K562 (cell line): ENCODE data around the gene CRABP2. TPM values are rescaled to one million over a fixed set of nuclear protein-coding genes. Genes with fewer than 3 reads are reported as not detected.

Experiments used
- ATF1 ChIP-seq, 2 experiments: fragments of 450-650 bp in 1 of 2; IDR thresholded peaks; 2 replicates each; pipeline ENCODE4 v1.6.1; 2016; ENCODE audit warnings: missing compliant biosample characterization in 1 of 2, missing genetic modification characterization in 1 of 2
- CXXC5 ChIP-seq: fragments of 250-450 bp; sonication (Bioruptor Pico); IDR thresholded peaks from 2 replicates; pipeline ENCODE4 v1.8.0; 2022; ENCODE audit warnings: inconsistent platforms, mild to moderate bottlenecking, moderate library complexity
- HNRNPUL1 ChIP-seq: fragments of 200-400 bp; formaldehyde crosslinking; IDR thresholded peaks from 2 replicates; pipeline ENCODE4 v1.6.1; 2017; ENCODE audit warnings: low read length
- OTX1 ChIP-seq: fragments of 450-650 bp; formaldehyde crosslinking; IDR thresholded peaks from 2 replicates; pipeline ENCODE4 v1.4.0; 2022; ENCODE audit warnings: mild to moderate bottlenecking
- RBBP5 ChIP-seq: fragments of 200-600 bp; sonication (generic); IDR thresholded peaks from 2 replicates; pipeline ENCODE4 v1.6.1; 2012; ENCODE audit warnings: borderline replicate concordance, mild to moderate bottlenecking, low read length, control low read depth, inconsistent platforms; ENCODE audit not compliant: insufficient read depth, poor library complexity, severe bottlenecking
- SMARCA4 ChIP-seq: fragments of 450-650 bp; IDR thresholded peaks from 2 replicates; pipeline ENCODE4 v1.6.1; 2016
- ZBTB1 ChIP-seq: sonication (generic); formaldehyde crosslinking; IDR thresholded peaks from 2 replicates; pipeline ENCODE4 v1.8.1; 2023; ENCODE audit warnings: missing genetic modification reagents, low read depth, mild to moderate bottlenecking, borderline replicate concordance
- ZFX ChIP-seq: sonication (generic); formaldehyde crosslinking; IDR thresholded peaks from 2 replicates; pipeline ENCODE4 v1.8.0; 2022; ENCODE audit warnings: mild to moderate bottlenecking, missing genetic modification reagents, moderate library complexity
- ZNF121 ChIP-seq: sonication (generic); formaldehyde crosslinking; conservative IDR thresholded peaks from 2 replicates; pipeline ENCODE4 v1.8.0; 2022; ENCODE audit warnings: missing genetic modification reagents
- ZNF507 ChIP-seq: conservative IDR thresholded peaks from 2 replicates; pipeline ENCODE4 v1.6.1; 2017; ENCODE audit warnings: missing genetic modification characterization, missing compliant biosample characterization
- ZNF699 ChIP-seq: fragments of 250-450 bp; sonication (Bioruptor Pico); IDR thresholded peaks from 2 replicates; pipeline ENCODE4 v1.8.0; 2021; ENCODE audit warnings: mild to moderate bottlenecking, moderate library complexity; ENCODE audit not compliant: insufficient replicate concordance
- polyA plus RNA-seq, 8 experiments: library from polyadenylated mRNA; depleted of rRNA in 4 of 8; stranded (reverse) in 5 of 8; unstranded in 3 of 8; fragments of >200 nt; fragmentation: Nextera tagmentation in 2 of 8; fragmentation: Illumina TruSeq in 1 of 8; extraction: Ambion mirVana in 2 of 8; extraction: Trizol in 1 of 8; gene quantifications; 2 replicates each; pipeline versions ENCODE4 v1.2.1 to v1.2.3, GENCODE V29; 2011 to 2014; ENCODE audit warnings: inconsistent platforms in 1 of 8, missing spikeins in 1 of 8
- total RNA-seq, 7 experiments: library from RNA; depleted of rRNA in 6 of 7; stranded (reverse); fragments of >200 nt in 6 of 7; fragmentation: Illumina TruSeq in 2 of 7; extraction: Trizol in 2 of 7; gene quantifications; 2 replicates each; pipeline versions ENCODE4 v1.2.1 to v1.2.3, GENCODE V29; 2011 to 2021; ENCODE audit warnings: low replicate concordance in 1 of 7
- TF ChIP-seq, protein P1 (sequence below): fragments of 450-650 bp; IDR thresholded peaks from 2 replicates; pipeline ENCODE4 v1.6.1; 2016; ENCODE audit warnings: mild to moderate bottlenecking, moderate library complexity
- TF ChIP-seq, protein P2 (sequence below): IDR thresholded peaks from 2 replicates; pipeline ENCODE4 v1.6.1; 2016; ENCODE audit warnings: missing genetic modification characterization, missing compliant biosample characterization
- TF ChIP-seq, protein P3 (sequence below): sonication (generic); formaldehyde crosslinking; IDR thresholded peaks from 2 replicates; pipeline ENCODE4 v1.8.0; 2022; ENCODE audit warnings: missing genetic modification reagents, mild to moderate bottlenecking, moderate library complexity, borderline replicate concordance

CRABP2 gene
- total and polyA plus RNA-seq, 9 of the 15 experiments (the other 6 are each of a cell fraction or from before 2014, with no cell fraction given) = 0.30 to 2.5 (median 0.82) TPM

DNA sequence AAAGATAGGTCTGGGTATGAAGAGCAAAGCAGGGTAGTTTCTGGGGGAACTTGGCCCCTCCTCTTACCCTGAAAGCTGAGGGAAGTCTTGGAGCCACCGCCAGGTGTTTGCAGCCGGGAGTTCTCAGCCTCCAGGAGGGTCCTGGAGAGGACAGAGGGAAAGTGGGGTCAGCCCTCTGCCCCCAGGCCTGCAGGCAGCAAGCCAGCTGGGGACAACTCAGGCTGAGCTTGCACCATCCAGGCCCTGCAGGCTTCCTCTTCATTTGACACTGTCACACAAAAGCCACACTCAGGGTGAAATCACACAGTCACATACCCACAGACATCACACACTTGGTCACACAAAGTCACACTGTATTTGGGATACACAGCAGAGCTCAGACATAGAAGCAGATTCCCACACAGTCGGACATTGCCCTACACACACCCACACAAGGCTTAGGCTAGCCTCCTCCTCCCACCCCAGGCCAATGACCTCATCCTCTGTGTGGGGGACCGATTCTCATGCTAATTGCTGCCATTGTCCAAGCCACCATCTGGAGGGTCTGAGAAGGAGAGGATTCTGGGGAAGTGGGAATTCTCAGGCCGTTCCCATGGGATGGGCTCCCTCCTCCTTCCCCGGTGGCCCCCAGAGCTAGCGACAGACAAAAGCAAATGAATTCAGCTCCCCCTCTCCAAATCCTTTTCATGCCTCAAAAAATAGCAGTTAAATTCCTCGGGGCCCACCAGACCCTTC is 31.8 kb downstream of the CRABP2 start (continued):
- TF ChIP-seq, protein P1, sequence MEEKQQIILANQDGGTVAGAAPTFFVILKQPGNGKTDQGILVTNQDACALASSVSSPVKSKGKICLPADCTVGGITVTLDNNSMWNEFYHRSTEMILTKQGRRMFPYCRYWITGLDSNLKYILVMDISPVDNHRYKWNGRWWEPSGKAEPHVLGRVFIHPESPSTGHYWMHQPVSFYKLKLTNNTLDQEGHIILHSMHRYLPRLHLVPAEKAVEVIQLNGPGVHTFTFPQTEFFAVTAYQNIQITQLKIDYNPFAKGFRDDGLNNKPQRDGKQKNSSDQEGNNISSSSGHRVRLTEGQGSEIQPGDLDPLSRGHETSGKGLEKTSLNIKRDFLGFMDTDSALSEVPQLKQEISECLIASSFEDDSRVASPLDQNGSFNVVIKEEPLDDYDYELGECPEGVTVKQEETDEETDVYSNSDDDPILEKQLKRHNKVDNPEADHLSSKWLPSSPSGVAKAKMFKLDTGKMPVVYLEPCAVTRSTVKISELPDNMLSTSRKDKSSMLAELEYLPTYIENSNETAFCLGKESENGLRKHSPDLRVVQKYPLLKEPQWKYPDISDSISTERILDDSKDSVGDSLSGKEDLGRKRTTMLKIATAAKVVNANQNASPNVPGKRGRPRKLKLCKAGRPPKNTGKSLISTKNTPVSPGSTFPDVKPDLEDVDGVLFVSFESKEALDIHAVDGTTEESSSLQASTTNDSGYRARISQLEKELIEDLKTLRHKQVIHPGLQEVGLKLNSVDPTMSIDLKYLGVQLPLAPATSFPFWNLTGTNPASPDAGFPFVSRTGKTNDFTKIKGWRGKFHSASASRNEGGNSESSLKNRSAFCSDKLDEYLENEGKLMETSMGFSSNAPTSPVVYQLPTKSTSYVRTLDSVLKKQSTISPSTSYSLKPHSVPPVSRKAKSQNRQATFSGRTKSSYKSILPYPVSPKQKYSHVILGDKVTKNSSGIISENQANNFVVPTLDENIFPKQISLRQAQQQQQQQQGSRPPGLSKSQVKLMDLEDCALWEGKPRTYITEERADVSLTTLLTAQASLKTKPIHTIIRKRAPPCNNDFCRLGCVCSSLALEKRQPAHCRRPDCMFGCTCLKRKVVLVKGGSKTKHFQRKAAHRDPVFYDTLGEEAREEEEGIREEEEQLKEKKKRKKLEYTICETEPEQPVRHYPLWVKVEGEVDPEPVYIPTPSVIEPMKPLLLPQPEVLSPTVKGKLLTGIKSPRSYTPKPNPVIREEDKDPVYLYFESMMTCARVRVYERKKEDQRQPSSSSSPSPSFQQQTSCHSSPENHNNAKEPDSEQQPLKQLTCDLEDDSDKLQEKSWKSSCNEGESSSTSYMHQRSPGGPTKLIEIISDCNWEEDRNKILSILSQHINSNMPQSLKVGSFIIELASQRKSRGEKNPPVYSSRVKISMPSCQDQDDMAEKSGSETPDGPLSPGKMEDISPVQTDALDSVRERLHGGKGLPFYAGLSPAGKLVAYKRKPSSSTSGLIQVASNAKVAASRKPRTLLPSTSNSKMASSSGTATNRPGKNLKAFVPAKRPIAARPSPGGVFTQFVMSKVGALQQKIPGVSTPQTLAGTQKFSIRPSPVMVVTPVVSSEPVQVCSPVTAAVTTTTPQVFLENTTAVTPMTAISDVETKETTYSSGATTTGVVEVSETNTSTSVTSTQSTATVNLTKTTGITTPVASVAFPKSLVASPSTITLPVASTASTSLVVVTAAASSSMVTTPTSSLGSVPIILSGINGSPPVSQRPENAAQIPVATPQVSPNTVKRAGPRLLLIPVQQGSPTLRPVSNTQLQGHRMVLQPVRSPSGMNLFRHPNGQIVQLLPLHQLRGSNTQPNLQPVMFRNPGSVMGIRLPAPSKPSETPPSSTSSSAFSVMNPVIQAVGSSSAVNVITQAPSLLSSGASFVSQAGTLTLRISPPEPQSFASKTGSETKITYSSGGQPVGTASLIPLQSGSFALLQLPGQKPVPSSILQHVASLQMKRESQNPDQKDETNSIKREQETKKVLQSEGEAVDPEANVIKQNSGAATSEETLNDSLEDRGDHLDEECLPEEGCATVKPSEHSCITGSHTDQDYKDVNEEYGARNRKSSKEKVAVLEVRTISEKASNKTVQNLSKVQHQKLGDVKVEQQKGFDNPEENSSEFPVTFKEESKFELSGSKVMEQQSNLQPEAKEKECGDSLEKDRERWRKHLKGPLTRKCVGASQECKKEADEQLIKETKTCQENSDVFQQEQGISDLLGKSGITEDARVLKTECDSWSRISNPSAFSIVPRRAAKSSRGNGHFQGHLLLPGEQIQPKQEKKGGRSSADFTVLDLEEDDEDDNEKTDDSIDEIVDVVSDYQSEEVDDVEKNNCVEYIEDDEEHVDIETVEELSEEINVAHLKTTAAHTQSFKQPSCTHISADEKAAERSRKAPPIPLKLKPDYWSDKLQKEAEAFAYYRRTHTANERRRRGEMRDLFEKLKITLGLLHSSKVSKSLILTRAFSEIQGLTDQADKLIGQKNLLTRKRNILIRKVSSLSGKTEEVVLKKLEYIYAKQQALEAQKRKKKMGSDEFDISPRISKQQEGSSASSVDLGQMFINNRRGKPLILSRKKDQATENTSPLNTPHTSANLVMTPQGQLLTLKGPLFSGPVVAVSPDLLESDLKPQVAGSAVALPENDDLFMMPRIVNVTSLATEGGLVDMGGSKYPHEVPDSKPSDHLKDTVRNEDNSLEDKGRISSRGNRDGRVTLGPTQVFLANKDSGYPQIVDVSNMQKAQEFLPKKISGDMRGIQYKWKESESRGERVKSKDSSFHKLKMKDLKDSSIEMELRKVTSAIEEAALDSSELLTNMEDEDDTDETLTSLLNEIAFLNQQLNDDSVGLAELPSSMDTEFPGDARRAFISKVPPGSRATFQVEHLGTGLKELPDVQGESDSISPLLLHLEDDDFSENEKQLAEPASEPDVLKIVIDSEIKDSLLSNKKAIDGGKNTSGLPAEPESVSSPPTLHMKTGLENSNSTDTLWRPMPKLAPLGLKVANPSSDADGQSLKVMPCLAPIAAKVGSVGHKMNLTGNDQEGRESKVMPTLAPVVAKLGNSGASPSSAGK = no peak
- TF ChIP-seq ZFX (CRISPR knock-in tag) (no peak), ZNF507 (tag) (no peak), ZBTB1 (no peak), ATF1 (CRISPR knock-in tag; IDR thresholded peaks at IDR 0.05) (no peak), ATF1 (tag; IDR thresholded peaks at IDR 0.05) (no peak), RBBP5 (no peak), HNRNPUL1 (no peak), CXXC5 (no peak), ZNF699 (CRISPR knock-in tag) (no peak), ZNF121 (CRISPR knock-in tag) (no peak), SMARCA4 (peak; percentile 51; the same call in 1 of the 2 replicates), OTX1 (no peak)
- TF ChIP-seq, protein P2, sequence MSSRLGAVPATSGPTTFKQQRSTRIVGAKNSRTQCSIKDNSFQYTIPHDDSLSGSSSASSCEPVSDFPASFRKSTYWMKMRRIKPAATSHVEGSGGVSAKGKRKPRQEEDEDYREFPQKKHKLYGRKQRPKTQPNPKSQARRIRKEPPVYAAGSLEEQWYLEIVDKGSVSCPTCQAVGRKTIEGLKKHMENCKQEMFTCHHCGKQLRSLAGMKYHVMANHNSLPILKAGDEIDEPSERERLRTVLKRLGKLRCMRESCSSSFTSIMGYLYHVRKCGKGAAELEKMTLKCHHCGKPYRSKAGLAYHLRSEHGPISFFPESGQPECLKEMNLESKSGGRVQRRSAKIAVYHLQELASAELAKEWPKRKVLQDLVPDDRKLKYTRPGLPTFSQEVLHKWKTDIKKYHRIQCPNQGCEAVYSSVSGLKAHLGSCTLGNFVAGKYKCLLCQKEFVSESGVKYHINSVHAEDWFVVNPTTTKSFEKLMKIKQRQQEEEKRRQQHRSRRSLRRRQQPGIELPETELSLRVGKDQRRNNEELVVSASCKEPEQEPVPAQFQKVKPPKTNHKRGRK = no peak
- TF ChIP-seq, protein P3, sequence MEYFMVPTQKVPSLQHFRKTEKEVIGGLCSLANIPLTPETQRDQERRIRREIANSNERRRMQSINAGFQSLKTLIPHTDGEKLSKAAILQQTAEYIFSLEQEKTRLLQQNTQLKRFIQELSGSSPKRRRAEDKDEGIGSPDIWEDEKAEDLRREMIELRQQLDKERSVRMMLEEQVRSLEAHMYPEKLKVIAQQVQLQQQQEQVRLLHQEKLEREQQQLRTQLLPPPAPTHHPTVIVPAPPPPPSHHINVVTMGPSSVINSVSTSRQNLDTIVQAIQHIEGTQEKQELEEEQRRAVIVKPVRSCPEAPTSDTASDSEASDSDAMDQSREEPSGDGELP (CRISPR knock-in tag) = 0 out of 2 replicates have a peak, but pooled peaks have one; percentile 35
